HG02678 (cell line): ENCODE results near the gene ARHGEF5.

Experiments used
- ATAC-seq: cut with Tn5 transposase; IDR thresholded peaks from one replicate; pipeline ENCODE4 v1.9.1; 2021; ENCODE audit warnings: mild to moderate bottlenecking, moderate library complexity; ENCODE audit not compliant: unreplicated experiment

The ARHGEF5 gene

DNA sequence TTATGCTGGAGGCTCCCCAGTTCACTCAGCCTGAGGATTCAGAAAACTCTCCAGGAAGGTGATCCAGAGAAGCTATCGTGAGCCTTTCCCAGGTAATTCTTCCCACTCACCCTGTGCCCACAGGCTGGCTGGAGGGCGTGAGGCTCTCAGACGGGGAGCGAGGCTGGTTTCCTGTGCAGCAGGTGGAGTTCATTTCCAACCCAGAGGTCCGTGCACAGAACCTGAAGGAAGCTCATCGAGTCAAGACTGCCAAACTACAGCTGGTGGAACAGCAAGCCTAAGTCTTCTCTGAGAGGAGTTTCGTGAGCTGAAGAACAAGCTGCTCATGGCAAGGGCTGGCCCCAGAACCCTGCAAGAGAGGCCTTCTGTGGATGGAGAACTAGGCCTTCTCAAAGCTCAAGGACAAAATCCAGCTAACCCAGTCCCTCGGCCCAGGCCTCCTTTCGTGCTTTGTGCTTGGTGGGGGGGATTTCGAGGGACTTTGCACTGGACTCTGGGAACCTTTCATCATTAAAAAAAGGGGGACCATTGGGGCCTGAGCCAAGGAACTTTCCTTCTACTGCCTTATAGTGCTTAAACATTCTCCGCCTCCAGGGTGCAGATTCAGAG, 24.7 kb downstream of the ARHGEF5 start:
- ATAC-seq = no peak

DNA sequence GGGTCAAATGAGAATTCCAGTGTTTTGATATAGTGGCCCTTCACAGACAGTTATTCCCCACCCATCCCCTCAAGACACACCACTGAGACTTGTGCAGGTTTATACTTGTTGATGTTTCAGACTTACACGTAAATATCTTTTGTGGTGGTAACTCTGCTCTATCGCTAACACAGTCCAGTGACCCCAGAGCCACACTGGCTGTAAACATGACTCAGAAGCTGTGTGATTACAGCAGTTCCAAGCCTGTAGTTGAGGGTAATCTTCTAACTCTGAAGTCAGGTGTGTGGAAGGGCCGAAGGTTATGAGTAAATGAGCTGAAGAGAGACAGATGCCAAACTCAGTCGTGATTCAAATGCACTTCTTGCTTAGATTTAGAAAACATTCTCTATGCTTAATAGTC, 28.9 kb downstream of the ARHGEF5 start:
- ATAC-seq = no peak

GRCh38 chr7:144384555-144385245, 29.5 kb downstream of the ARHGEF5 start:
- ATAC-seq = no peak

- ATAC-seq = no peak
Observed at GRCh38 chr7:144386741-144387140, 31.5 kb downstream of the ARHGEF5 start.

DNA sequence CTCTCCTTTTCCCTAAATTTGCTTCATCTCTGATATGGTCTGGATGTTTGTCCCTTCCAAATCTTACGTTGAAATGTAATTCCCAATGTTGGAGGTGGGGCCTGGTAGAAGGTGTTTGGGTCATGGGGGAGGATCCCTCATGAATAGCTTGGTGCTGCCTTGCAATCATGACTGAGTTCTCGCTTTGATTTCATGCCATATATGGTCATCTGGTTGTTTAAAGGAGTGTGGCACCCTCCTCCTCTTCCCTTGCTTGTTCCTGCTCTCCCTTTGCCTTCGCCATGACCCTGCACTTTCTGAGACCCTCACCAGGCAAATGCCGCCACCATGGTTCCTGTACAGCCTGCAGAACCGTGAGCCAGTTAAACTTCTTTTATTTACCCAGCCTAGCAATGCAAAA, 33.7 kb downstream of the ARHGEF5 start:
- ATAC-seq = no peak

DNA sequence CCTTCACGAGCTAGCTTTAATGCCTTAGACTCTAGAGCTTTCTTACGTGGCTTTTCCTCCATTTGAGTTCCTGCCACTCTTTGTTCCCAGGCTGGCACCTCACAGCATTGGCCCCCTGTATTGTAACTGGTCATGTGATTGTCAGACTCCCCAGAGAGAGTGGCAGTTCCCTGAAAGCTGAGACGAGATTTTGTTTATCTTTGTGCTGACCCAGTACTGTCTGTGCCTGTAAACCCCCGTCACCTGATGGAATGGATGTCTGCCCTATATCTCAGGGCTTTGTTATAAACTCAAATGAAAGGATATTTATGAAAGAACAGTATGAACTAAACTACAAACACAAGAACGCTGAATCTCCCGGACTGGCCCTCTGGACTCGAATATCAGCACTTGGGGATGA, 35.3 kb downstream of the ARHGEF5 start:
- no peak for ATAC-seq

- no peak for ATAC-seq
Observed at GRCh38 chr7:144391014-144391413, 35.8 kb downstream of the ARHGEF5 start.

DNA sequence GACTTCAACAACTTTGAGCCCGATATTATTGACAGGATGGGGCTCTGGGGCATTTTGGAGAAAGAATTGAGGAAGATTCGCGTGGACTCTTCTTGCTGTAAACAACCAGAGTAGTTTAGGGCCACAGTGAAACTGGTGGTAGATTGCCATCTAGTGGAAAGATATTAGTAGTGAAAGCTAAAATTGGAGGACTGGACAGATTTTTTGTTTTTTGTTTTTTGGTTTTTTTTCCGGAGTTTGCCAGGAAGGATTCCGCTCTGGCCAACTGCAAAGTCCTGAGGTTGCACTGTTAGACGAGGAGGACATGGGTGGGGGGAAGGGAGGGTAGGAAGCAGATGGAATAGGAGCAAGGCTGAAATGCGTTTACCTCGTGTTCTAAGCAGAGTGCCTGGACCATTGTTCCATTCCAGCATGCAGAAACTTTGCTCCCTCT, 36.6 kb downstream of the ARHGEF5 start:
- ATAC-seq = peak; percentile 74

DNA sequence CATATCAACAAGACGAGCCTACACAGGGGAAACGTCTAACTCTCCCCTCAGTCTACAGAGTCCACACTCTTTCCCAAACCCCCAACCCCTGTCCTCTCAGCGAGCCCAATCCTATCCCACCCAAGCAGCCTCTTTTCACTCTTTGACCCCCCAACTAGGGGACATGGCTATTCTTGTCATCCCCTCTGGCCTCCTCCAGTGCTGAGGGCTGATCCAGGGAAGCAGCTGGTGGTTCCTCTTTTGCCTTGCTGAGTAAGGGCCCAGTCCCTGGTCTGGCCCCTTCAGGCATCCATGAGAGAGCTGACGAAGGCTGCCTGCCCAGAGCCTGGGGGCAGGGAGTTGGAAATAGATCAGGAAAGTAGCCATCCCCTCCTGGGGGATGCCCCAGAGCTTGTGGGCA, 41.9 kb downstream of the ARHGEF5 start:
- no peak for ATAC-seq

DNA sequence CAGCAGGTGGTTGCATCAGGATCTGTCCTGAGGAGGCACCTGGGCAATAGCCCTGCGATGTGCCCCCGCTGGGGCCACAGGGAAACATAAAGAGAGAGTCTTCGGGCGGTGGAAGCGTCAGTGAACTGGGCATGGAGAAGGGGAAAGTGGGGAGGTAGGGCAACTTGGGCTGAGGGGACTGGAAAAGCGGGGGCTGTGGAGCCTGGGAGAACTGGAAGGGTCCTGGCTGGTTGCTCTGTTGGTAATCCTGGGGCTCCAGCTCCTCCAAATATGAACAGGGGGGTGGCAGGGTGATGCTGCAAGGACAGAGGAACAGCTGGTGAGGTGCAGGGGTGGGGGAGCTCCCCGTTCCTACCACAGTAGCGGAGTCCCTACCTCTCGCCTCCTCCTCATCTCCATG, 43.1 kb downstream of the ARHGEF5 start:
- ATAC-seq = no peak

- no peak for ATAC-seq
Observed at GRCh38 chr7:144398911-144399310, 43.7 kb downstream of the ARHGEF5 start.

DNA sequence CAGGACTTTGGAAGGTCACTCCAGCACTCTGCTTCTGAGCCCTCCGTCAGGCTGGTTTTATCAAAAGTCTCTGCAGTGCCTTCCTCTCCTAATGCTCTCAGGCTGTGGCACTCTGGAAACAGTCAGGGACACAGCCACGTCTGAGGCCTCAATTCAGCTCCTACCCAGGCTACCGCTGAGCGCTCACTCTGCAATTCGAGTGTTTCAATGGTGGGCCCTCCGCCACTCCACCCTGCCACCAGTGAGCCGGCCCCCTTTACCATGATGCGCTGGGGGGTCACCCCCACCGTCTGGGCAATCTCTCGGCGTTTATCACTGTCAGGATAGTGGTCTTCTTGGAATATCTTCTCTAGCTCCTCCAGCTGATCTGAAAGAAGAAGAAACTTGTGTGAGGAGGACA, 44.7 kb downstream of the ARHGEF5 start:
- ATAC-seq = no peak

DNA sequence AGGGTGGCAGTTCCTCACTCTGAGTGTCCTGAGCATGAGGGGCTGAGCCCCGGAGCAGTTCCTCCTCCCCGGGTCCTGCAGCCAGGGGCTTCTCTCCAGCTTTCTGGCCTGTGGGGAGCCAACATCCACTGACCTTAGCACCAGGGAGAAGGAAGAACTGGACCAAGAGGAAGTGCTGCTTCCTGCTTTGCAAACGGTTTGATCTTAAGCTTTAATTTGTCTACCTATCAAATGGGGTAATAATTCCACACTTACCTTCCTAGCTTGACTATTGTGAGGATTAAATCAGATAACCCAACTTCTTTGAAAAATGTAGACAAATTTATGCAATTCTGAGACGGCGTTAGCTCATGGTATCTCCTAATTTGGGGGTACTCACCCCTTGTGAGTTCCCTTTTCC, 46.3 kb downstream of the ARHGEF5 start:
- no peak for ATAC-seq

DNA sequence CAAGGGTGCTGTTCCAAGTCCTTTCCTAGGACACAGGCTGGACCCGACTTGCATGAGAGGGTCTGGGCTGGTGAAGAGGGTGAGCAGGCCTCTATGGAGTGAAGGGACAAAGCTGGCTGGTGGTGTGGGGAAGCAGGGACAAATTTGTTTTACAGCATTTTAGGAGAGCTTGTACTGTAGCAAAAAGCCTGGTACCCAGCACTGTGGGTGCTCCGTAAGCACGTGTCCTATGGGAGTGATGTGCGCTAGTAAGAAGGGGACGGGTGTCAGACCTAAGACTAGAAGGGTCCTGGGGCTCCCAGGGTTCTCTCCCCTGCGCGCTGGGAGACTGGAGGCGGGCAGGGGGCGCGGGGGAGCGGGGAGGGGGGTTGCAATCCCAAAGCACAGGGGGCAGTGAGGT, 47.9 kb downstream of the ARHGEF5 start:
- no peak for ATAC-seq

- no peak for ATAC-seq
Observed at GRCh38 chr7:144403649-144404061, 48.5 kb downstream of the ARHGEF5 start, which contains the start of gene NOBOX. Gene NOBOX (minus strand): TSS chr7:144403693.

DNA sequence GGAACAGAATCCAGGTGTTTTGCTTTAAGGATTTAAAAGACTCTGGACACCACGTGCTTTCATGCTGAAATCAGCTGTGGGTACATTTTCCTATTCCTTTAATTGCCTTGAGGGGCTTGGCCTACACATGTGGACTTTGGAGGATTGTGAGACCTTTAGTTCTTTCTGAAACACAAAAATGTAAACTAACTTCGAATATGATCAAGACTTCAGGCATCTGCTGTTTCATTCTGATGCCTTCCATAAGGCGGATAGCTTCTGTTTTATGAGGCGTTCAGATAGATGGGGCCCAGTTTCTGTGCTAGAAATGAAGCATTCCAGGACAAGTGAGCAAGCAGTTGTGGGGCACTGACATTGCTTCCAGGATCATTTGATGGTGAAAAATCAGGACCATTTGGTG, 49.7 kb downstream of the ARHGEF5 start:
- no peak for ATAC-seq

GRCh38 chr7:144407266-144407931, 52.2 kb downstream of the ARHGEF5 start:
- ATAC-seq = no peak

DNA sequence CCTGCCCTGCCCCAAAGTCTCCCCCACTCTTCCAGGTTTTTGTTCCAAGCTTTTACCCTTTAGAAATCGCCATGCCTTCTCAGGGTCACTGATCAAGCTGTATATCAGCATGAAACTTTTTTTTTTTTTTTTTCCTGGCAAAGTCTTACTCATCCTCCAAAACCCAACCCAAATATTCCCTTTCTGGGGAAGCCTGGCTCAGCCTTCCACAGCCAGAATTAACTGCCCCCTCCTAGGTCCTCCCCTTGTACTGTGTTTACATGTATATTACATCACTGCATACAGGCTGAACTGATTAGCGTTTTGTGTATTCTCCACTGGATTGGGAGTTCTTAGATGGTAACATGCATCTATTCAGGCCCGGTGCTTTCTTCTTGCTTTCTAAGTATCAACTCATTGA, 52.9 kb downstream of the ARHGEF5 start:
- ATAC-seq = no peak

GRCh38 chr7:144410441-144410840, 55.2 kb downstream of the ARHGEF5 start:
- ATAC-seq = no peak

GRCh38 chr7:144414815-144415214, 59.6 kb downstream of the ARHGEF5 start:
- no peak for ATAC-seq

GRCh38 chr7:144415858-144416257, 60.7 kb downstream of the ARHGEF5 start:
- no peak for ATAC-seq

DNA sequence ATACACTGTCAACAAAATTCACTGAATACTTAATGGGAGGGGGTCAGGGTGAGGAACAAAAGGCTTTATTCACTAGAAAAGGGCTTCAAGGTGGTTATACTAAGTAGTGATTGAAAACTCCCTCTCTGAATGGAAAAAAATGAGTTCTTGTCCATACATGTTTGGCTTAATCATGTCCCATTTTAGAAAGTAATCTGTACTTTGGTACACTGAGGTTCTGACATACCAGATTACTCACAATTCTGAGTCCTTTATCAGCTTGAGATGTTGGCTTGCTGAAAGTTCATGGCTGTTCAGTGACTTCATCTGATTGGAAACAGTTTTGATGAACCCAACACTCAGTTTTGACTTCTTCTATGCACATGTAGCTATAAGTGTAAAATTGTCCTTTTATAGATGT, 61.1 kb downstream of the ARHGEF5 start:
- no peak for ATAC-seq
